HEK293 (cell line): Measurements from ENCODE around the gene QRFPR.

Experiments
- CTCF ChIA-PET: fragments of 350-600 bp; formaldehyde crosslinking; extraction: SDS; loops from one replicate; lab custom pipeline; 2021; ENCODE audit warnings: antibody characterized with exemption; lab: Yijun Ruan, JAX
- POLR2A ChIA-PET: fragments of 300-600 bp; formaldehyde crosslinking; extraction: SDS; loops from one replicate; lab custom pipeline; 2020; ENCODE audit warnings: antibody characterized with exemption, inconsistent platforms; lab: Yijun Ruan, JAX
- H3K27ac ChIP-seq: fragments of 200-500 bp; sonication (Bioruptor generic); 2 replicates; pipeline ENCODE4 v1.5.1; 2014; ENCODE audit warnings: low read depth, low read length, control low read depth, inconsistent platforms; ENCODE audit errors: extremely low read depth
- H3K36me3 ChIP-seq, 2 experiments: fragments of 200-500 bp in 1 of 2; sonication (Bioruptor generic) in 1 of 2; 1 replicate in 1 of 2; 2 replicates in 1 of 2; pipeline ENCODE4 v1.5.1; 2014 to 2017; ENCODE audit warnings: inconsistent platforms in 2 of 2, low read length in 2 of 2; ENCODE audit not compliant: control insufficient read depth in 2 of 2, insufficient read depth in 1 of 2
- H3K4me1 ChIP-seq: fragments of 200-500 bp; sonication (Bioruptor generic); 2 replicates; pipeline ENCODE4 v1.5.1; 2014; ENCODE audit warnings: mild to moderate bottlenecking, low read length, inconsistent platforms; ENCODE audit not compliant: control insufficient read depth, insufficient read depth
- H3K4me3 ChIP-seq: 2 replicates; pipeline ENCODE4 v1.5.1; 2011; ENCODE audit warnings: low read depth, mild to moderate bottlenecking, control low read depth, low read length, moderate library complexity
- H3K9me3 ChIP-seq: fragments of 200-500 bp; sonication (Bioruptor generic); 2 replicates; pipeline ENCODE4 v1.5.1; 2014; ENCODE audit warnings: low read depth, low read length, inconsistent platforms; ENCODE audit not compliant: control insufficient read depth, insufficient read depth
- GLI4 ChIP-seq: fragments of 450-650 bp; formaldehyde crosslinking; IDR thresholded peaks from 2 replicates; pipeline ENCODE4 v1.5.1; 2016; ENCODE audit warnings: missing biosample characterization, missing genetic modification characterization
- GLIS1 ChIP-seq: fragments of 450-650 bp; formaldehyde crosslinking; IDR thresholded peaks from 2 replicates; pipeline ENCODE4 v1.5.1; 2016; ENCODE audit warnings: missing biosample characterization, missing genetic modification characterization
- KLF8 ChIP-seq: fragments of 450-650 bp; formaldehyde crosslinking; IDR thresholded peaks from 2 replicates; pipeline ENCODE4 v1.5.1; 2016; ENCODE audit warnings: missing biosample characterization, missing genetic modification characterization
- MEIS1 ChIP-seq: sonication (generic); formaldehyde crosslinking; IDR thresholded peaks from 2 replicates; pipeline ENCODE4 v1.8.1; 2022; ENCODE audit warnings: missing genetic modification reagents, mild to moderate bottlenecking, borderline replicate concordance
- MYNN ChIP-seq: fragments of 450-650 bp; formaldehyde crosslinking; IDR thresholded peaks from 2 replicates; pipeline ENCODE4 v1.5.1; 2016; ENCODE audit warnings: missing biosample characterization, missing genetic modification characterization, borderline replicate concordance
- SP3 ChIP-seq: fragments of 450-650 bp; formaldehyde crosslinking; IDR thresholded peaks from 2 replicates; pipeline ENCODE4 v1.5.1; 2016; ENCODE audit warnings: missing biosample characterization, missing genetic modification characterization
- ZNF214 ChIP-seq: fragments of 450-650 bp; formaldehyde crosslinking; IDR thresholded peaks from 2 replicates; pipeline ENCODE4 v1.5.1; 2017; ENCODE audit warnings: missing biosample characterization, mild to moderate bottlenecking, missing genetic modification characterization, borderline replicate concordance
- ZNF354C ChIP-seq: fragments of 450-650 bp; formaldehyde crosslinking; IDR thresholded peaks from 2 replicates; pipeline ENCODE4 v1.5.1; 2016; ENCODE audit warnings: missing biosample characterization, missing genetic modification characterization, low read depth, borderline replicate concordance
- ZNF510 ChIP-seq: fragments of 450-650 bp; formaldehyde crosslinking; IDR thresholded peaks from 2 replicates; pipeline ENCODE4 v1.5.1; 2018; ENCODE audit warnings: mild to moderate bottlenecking, missing genetic modification characterization, missing biosample characterization; ENCODE audit not compliant: insufficient replicate concordance
- ZNF596 ChIP-seq: fragments of 450-650 bp; IDR thresholded peaks from 2 replicates; pipeline ENCODE4 v1.5.0; 2018; ENCODE audit warnings: missing biosample characterization, mild to moderate bottlenecking, missing genetic modification characterization, moderate library complexity
- ZNF660 ChIP-seq: fragments of 450-650 bp; IDR thresholded peaks from 2 replicates; pipeline ENCODE4 v1.5.1; 2018; ENCODE audit warnings: missing biosample characterization, mild to moderate bottlenecking, missing genetic modification characterization
- ZXDB ChIP-seq: fragments of 450-650 bp; formaldehyde crosslinking; IDR thresholded peaks from 2 replicates; pipeline ENCODE4 v1.5.1; 2016; ENCODE audit warnings: missing biosample characterization, missing genetic modification characterization
- TF ChIP-seq, protein P1 (sequence below): sonication (generic); formaldehyde crosslinking; IDR thresholded peaks from 2 replicates; pipeline ENCODE4 v1.8.1; 2022; ENCODE audit warnings: mild to moderate bottlenecking, moderate library complexity, missing genetic modification reagents
- TF ChIP-seq, protein P2 (sequence below): fragments of 450-650 bp; formaldehyde crosslinking; IDR thresholded peaks from 2 replicates; pipeline ENCODE4 v1.5.1; 2016; ENCODE audit warnings: missing biosample characterization, missing genetic modification characterization
- TF ChIP-seq, protein P3 (sequence below): fragments of 450-650 bp; formaldehyde crosslinking; IDR thresholded peaks from 2 replicates; pipeline ENCODE4 v1.5.1; 2016; ENCODE audit warnings: missing biosample characterization, missing genetic modification characterization
- TF ChIP-seq, protein P4 (sequence below): fragments of 450-650 bp; formaldehyde crosslinking; IDR thresholded peaks from 2 replicates; pipeline ENCODE4 v1.5.1; 2016; ENCODE audit warnings: missing biosample characterization, missing genetic modification characterization
- TF ChIP-seq, protein P5 (sequence below): fragments of 450-650 bp; formaldehyde crosslinking; IDR thresholded peaks from 2 replicates; pipeline ENCODE4 v1.5.1; 2016; ENCODE audit warnings: missing biosample characterization, missing genetic modification characterization

QRFPR gene

DNA sequence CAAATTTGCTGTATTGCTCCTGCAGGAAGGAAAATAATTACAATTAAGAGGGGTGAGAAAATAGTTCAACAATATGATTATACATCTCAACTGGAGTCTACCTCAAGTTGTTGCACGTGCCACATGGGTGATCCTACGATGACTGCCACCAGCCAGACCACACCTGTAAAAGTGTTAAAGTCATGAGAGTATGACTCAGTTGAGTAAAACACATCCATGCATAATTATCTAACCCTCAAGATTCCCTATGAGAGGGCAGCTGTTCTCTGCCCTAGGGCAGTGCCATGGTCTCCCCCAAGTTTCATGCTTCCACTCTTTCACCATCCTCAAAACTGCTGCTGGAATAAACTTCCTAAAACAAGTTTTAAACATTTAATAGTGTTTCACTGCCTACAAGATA, 44.1 kb downstream of the QRFPR start (continued):
- TF ChIP-seq MEIS1 (CRISPR knock-in tag) (no peak), KLF8 (no peak), ZNF596 (no peak), ZNF354C (tag by site-specific recombination) (no peak), ZNF660 (no peak), GLI4 (tag by site-specific recombination) (no peak)

DNA sequence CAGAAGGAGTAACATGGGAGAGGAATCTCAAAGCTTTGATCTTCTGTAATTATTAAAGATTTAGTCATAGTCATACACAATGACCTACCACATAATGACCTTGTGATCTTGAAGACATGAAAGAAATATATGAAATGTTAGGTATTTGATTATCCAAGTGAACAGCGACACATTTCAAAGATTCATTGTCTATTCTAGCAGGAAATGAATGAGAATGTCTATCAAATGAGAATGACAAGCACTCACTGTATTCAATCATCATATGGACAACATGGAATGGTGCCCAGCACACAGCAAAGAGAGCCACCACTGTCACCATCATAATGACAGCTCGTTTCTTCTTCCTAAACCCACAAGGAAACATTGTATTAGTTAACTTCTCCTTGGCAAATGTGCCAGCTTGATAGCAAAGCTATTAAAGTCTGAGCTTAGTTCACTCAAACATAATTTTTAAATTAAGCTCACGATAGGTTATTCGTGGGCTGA, 50.6 kb downstream of the QRFPR start:
- H3K4me3 ChIP-seq = no peak overlapping the region
- H3K36me3 ChIP-seq = no peaks in the 10 kb centered on the region
- TF ChIP-seq, protein P1, sequence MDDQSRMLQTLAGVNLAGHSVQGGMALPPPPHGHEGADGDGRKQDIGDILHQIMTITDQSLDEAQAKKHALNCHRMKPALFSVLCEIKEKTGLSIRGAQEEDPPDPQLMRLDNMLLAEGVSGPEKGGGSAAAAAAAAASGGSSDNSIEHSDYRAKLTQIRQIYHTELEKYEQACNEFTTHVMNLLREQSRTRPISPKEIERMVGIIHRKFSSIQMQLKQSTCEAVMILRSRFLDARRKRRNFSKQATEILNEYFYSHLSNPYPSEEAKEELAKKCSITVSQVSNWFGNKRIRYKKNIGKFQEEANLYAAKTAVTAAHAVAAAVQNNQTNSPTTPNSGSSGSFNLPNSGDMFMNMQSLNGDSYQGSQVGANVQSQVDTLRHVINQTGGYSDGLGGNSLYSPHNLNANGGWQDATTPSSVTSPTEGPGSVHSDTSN (CRISPR knock-in tag) = no peak
- TF ChIP-seq ZNF510 (tag by site-specific recombination) (no peak), ZXDB (tag by site-specific recombination) (no peak), MYNN (tag by site-specific recombination) (no peak)
- TF ChIP-seq, protein P2, sequence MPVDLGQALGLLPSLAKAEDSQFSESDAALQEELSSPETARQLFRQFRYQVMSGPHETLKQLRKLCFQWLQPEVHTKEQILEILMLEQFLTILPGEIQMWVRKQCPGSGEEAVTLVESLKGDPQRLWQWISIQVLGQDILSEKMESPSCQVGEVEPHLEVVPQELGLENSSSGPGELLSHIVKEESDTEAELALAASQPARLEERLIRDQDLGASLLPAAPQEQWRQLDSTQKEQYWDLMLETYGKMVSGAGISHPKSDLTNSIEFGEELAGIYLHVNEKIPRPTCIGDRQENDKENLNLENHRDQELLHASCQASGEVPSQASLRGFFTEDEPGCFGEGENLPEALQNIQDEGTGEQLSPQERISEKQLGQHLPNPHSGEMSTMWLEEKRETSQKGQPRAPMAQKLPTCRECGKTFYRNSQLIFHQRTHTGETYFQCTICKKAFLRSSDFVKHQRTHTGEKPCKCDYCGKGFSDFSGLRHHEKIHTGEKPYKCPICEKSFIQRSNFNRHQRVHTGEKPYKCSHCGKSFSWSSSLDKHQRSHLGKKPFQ (tag by site-specific recombination) = no peak
- TF ChIP-seq, protein P3, sequence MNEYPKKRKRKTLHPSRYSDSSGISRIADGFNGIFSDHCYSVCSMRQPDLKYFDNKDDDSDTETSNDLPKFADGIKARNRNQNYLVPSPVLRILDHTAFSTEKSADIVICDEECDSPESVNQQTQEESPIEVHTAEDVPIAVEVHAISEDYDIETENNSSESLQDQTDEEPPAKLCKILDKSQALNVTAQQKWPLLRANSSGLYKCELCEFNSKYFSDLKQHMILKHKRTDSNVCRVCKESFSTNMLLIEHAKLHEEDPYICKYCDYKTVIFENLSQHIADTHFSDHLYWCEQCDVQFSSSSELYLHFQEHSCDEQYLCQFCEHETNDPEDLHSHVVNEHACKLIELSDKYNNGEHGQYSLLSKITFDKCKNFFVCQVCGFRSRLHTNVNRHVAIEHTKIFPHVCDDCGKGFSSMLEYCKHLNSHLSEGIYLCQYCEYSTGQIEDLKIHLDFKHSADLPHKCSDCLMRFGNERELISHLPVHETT (tag by site-specific recombination) = no peak
- TF ChIP-seq, all 188 proteins: peak for 0
- no peaks in the 10 kb centered on the region for H3K9me3 ChIP-seq
- no peak overlapping the region for H3K27ac ChIP-seq
- H3K4me1 ChIP-seq = no peaks in the 10 kb centered on the region
- POLR2A ChIA-PET = no interaction called here
- CTCF ChIA-PET = interaction anchor here (0.9 kb wide), 1 partner anchor 22 kb away, joined by 3 read pairs; no protein-coding TSS in a partner anchor

DNA sequence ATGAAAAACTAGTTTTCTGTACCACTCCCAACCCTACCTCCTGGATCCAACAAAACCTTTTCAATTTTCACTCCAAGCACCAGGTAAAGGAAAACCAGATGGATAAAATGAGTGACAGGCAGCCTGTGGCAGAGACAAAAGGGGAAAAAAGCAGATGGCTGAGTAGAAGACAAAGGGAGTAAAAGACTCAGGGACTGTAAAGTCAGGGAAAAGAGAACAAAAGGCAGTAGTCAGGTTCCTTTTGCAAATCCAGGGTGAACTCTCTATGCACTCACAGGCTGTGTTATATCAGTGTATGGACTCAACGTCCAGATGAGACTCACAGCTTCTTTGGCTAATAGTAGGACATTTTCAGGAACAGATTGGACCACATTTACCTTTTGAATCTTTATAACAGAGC, 54.2 kb downstream of the QRFPR start:
- CTCF ChIA-PET = interaction anchor here (1.2 kb wide), 1 partner anchor 19 kb away, joined by 3 read pairs; no protein-coding TSS in a partner anchor
- POLR2A ChIA-PET = no interaction called here
- H3K36me3 ChIP-seq = no peaks in the 10 kb centered on the region
- H3K9me3 ChIP-seq = no peaks in the 10 kb centered on the region
- TF ChIP-seq ZNF214 (tag by site-specific recombination) (no peak), SP3 (no peak), GLIS1 (no peak)
- TF ChIP-seq, protein P4, sequence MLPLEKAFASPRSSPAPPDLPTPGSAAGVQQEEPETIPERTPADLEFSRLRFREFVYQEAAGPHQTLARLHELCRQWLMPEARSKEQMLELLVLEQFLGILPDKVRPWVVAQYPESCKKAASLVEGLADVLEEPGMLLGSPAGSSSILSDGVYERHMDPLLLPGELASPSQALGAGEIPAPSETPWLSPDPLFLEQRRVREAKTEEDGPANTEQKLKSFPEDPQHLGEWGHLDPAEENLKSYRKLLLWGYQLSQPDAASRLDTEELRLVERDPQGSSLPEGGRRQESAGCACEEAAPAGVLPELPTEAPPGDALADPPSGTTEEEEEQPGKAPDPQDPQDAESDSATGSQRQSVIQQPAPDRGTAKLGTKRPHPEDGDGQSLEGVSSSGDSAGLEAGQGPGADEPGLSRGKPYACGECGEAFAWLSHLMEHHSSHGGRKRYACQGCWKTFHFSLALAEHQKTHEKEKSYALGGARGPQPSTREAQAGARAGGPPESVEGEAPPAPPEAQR = no peak
- TF ChIP-seq, protein P5, sequence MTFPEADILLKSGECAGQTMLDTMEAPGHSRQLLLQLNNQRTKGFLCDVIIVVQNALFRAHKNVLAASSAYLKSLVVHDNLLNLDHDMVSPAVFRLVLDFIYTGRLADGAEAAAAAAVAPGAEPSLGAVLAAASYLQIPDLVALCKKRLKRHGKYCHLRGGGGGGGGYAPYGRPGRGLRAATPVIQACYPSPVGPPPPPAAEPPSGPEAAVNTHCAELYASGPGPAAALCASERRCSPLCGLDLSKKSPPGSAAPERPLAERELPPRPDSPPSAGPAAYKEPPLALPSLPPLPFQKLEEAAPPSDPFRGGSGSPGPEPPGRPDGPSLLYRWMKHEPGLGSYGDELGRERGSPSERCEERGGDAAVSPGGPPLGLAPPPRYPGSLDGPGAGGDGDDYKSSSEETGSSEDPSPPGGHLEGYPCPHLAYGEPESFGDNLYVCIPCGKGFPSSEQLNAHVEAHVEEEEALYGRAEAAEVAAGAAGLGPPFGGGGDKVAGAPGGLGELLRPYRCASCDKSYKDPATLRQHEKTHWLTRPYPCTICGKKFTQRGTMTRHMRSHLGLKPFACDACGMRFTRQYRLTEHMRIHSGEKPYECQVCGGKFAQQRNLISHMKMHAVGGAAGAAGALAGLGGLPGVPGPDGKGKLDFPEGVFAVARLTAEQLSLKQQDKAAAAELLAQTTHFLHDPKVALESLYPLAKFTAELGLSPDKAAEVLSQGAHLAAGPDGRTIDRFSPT (tag by site-specific recombination) = no peak
- TF ChIP-seq, all 188 proteins: peak for 0
- Histone ChIP-seq H3K4me1 (no peaks in the 10 kb centered on the region), H3K4me3 (no peak overlapping the region), H3K27ac (no peak overlapping the region)
